H9 (cell line): ENCODE measurements around the gene CCK. TPM values are rescaled to one million over a fixed set of nuclear protein-coding genes. Genes with fewer than 3 reads are reported as not detected.

Experiments
- DNase-seq: peaks from one replicate; pipeline ENCODE4 v3.0.0-alpha.2; 2017
- H2AFZ ChIP-seq: one replicate; pipeline ENCODE4 v1.6.1; 2013; ENCODE audit warnings: mild to moderate bottlenecking, low read length, control low read depth, moderate library complexity
- H2AK5ac ChIP-seq: 2 replicates; pipeline ENCODE4 v1.6.1; 2013; ENCODE audit warnings: low read length, control low read depth, mixed read lengths; ENCODE audit not compliant: insufficient read length
- H2BK120ac ChIP-seq: one replicate; pipeline ENCODE4 v1.6.1; 2013; ENCODE audit warnings: low read depth, mild to moderate bottlenecking, low read length, control low read depth, inconsistent platforms; ENCODE audit not compliant: poor library complexity, severe bottlenecking
- H2BK12ac ChIP-seq: 2 replicates; pipeline ENCODE4 v1.6.1; 2013; ENCODE audit warnings: low read length, control low read depth, mixed read lengths, low read depth; ENCODE audit not compliant: insufficient read length
- H2BK15ac ChIP-seq: 2 replicates; pipeline ENCODE4 v1.6.1; 2013; ENCODE audit warnings: low read depth, low read length, control low read depth
- H2BK20ac ChIP-seq: one replicate; pipeline ENCODE4 v1.6.1; 2013; ENCODE audit warnings: low read depth, mild to moderate bottlenecking, low read length, control low read depth, inconsistent platforms; ENCODE audit not compliant: poor library complexity, severe bottlenecking
- H2BK5ac ChIP-seq: 2 replicates; pipeline ENCODE4 v1.6.1; 2013; ENCODE audit warnings: low read length, control low read depth, mixed read lengths; ENCODE audit not compliant: insufficient read length
- H3K14ac ChIP-seq: 2 replicates; pipeline ENCODE4 v1.6.1; 2013; ENCODE audit warnings: low read length, control low read depth; ENCODE audit not compliant: insufficient read depth
- H3K18ac ChIP-seq: 2 replicates; pipeline ENCODE4 v1.6.1; 2013; ENCODE audit warnings: low read depth, mild to moderate bottlenecking, mixed read lengths, low read length, control low read depth; ENCODE audit not compliant: insufficient read length
- H3K23ac ChIP-seq: 2 replicates; pipeline ENCODE4 v1.6.1; 2013; ENCODE audit warnings: low read length, control low read depth, mixed read lengths, low read depth; ENCODE audit not compliant: insufficient read length
- H3K23me2 ChIP-seq: 2 replicates; pipeline ENCODE4 v1.6.1; 2013; ENCODE audit warnings: low read depth, mild to moderate bottlenecking, mixed read lengths, low read length, control low read depth; ENCODE audit not compliant: insufficient read length, poor library complexity, severe bottlenecking
- H3K27ac ChIP-seq: 2 replicates; pipeline ENCODE4 v1.5.1; 2013; ENCODE audit warnings: low read length, control low read depth, mixed read lengths, low read depth; ENCODE audit not compliant: insufficient read length
- H3K27me3 ChIP-seq: 2 replicates; pipeline ENCODE4 v1.6.1; 2013; ENCODE audit warnings: low read length, control low read depth, inconsistent platforms; ENCODE audit not compliant: insufficient read depth
- H3K4ac ChIP-seq: 2 replicates; pipeline ENCODE4 v1.6.1; 2013; ENCODE audit warnings: low read depth, mild to moderate bottlenecking, control low read depth, inconsistent platforms, low read length, moderate library complexity
- H3K4me1 ChIP-seq: 2 replicates; pipeline ENCODE4 v1.6.1; 2013; ENCODE audit warnings: low read length, control low read depth, inconsistent platforms; ENCODE audit not compliant: insufficient read depth
- H3K4me2 ChIP-seq: 2 replicates; pipeline ENCODE4 v1.6.1; 2013; ENCODE audit warnings: low read length, control low read depth, mixed read lengths; ENCODE audit not compliant: insufficient read length, insufficient read depth
- H3K56ac ChIP-seq: 2 replicates; pipeline ENCODE4 v1.6.1; 2013; ENCODE audit warnings: low read depth, mild to moderate bottlenecking, mixed read lengths, low read length, control low read depth; ENCODE audit not compliant: insufficient read length
- H3K79me1 ChIP-seq: 2 replicates; pipeline ENCODE4 v1.6.1; 2013; ENCODE audit warnings: low read depth, mild to moderate bottlenecking, moderate library complexity, low read length, control low read depth, inconsistent platforms; ENCODE audit not compliant: insufficient read depth, poor library complexity, severe bottlenecking
- H3K79me2 ChIP-seq: 2 replicates; pipeline ENCODE4 v1.6.1; 2013; ENCODE audit warnings: low read length, control low read depth, inconsistent platforms; ENCODE audit not compliant: insufficient read depth
- H3K9ac ChIP-seq: 2 replicates; pipeline ENCODE4 v1.6.1; 2013; ENCODE audit warnings: low read length, control low read depth, mixed read lengths; ENCODE audit not compliant: insufficient read length; ENCODE audit errors: extremely low read depth
- H3K9me3 ChIP-seq: one replicate; pipeline ENCODE4 v1.6.1; 2013; ENCODE audit warnings: low read depth, low read length, inconsistent platforms; ENCODE audit not compliant: control insufficient read depth
- H3T11ph ChIP-seq: one replicate; pipeline ENCODE4 v1.6.1; 2013; ENCODE audit warnings: mild to moderate bottlenecking, low read length, control low read depth, inconsistent platforms
- H4K20me1 ChIP-seq: one replicate; pipeline ENCODE4 v1.6.1; 2013; ENCODE audit not compliant: control insufficient read depth, insufficient read length, insufficient read depth
- H4K5ac ChIP-seq: 2 replicates; pipeline ENCODE4 v1.6.1; 2013; ENCODE audit warnings: low read depth, mild to moderate bottlenecking, mixed read lengths, low read length, control low read depth; ENCODE audit not compliant: insufficient read length
- H4K8ac ChIP-seq: replicated peaks from 2 replicates; pipeline ENCODE4 v1.6.1; 2013; ENCODE audit warnings: low read length, control low read depth, mixed read lengths, low read depth; ENCODE audit not compliant: insufficient read length
- H4K91ac ChIP-seq: 2 replicates; pipeline ENCODE4 v1.6.1; 2013; ENCODE audit warnings: low read depth, mild to moderate bottlenecking, moderate library complexity, mixed read lengths, low read length, control low read depth; ENCODE audit not compliant: insufficient read length
- H3K27ac Mint-ChIP-seq, 3 experiments: 2 replicates in 2 of 3; 3 replicates in 1 of 3; pipeline ENCODE4 v1.8.0; 2020 to 2021; ENCODE audit warnings: mixed read lengths in 3 of 3, mild to moderate bottlenecking in 1 of 3, moderate library complexity in 1 of 3
- H3K27me3 Mint-ChIP-seq: 2 replicates; pipeline ENCODE4 v1.8.0; 2021; ENCODE audit warnings: low read depth, mild to moderate bottlenecking, moderate library complexity, mixed read lengths
- H3K36me3 Mint-ChIP-seq, 3 experiments: 2 replicates in 2 of 3; 3 replicates in 1 of 3; pipeline ENCODE4 v1.8.0; 2020 to 2021; ENCODE audit warnings: low read depth in 3 of 3, mixed read lengths in 3 of 3; ENCODE audit not compliant: insufficient read depth in 1 of 3
- H3K4me1 Mint-ChIP-seq, 2 experiments: 2 replicates each; pipeline ENCODE4 v1.8.0; 2020; ENCODE audit warnings: mixed read lengths in 2 of 2
- H3K4me3 Mint-ChIP-seq, 2 experiments: 2 replicates in 1 of 2; 3 replicates in 1 of 2; pipeline ENCODE4 v1.8.0; 2020 to 2021; ENCODE audit warnings: mild to moderate bottlenecking in 2 of 2, mixed read lengths in 2 of 2, moderate library complexity in 1 of 2
- H3K9me3 Mint-ChIP-seq, 2 experiments: 2 replicates in 1 of 2; 3 replicates in 1 of 2; pipeline ENCODE4 v1.8.0; 2020; ENCODE audit warnings: mild to moderate bottlenecking in 2 of 2, mixed read lengths in 2 of 2, moderate library complexity in 1 of 2
- WGBS: extraction: QIAGEN DNeasy Blood & Tissue Kit; methylation state at CpG from one replicate; pipeline ENCODE4 v1.1.7; 2013; ENCODE audit warnings: missing lambda C conversion rate, low lambda C conversion rate, mixed read lengths; ENCODE audit not compliant: insufficient read length; ENCODE audit errors: extremely low coverage; 5-methylcytosine and 5-hydroxymethylcytosine counted together
- total RNA-seq: library from RNA; stranded (reverse); gene quantifications from 2 replicates; pipeline ENCODE4 v1.2.1, GENCODE V29; 2021
- TF ChIP-seq, protein P1 (sequence below): fragments of 200-600 bp; sonication (generic); conservative IDR thresholded peaks from 3 replicates; pipeline ENCODE4 v1.8.0; 2021; ENCODE audit warnings: antibody characterized with exemption, mild to moderate bottlenecking

Gene CCK
- total RNA-seq, 1 experiment from 2014 or later, result 0.37 TPM

DNA sequence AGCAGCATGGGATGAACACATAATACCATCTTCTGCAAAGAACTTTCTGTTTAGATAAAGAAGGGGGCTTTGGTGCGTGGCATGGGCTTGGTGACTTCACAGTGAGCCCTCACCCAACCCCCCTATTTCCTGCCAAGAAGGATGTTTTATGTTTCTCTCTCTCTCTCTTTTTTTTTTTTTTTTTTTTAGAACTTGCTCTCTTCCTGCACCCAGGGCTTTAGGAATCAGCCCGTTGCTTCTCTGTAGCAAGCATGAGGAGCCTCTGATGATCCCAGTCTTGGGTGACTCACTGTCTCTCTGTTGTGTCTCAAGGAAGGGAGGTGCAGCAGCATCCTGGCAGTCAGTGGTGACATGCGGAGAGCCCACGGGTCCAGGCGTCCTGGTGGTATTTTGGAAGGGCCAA is 49.1 kb downstream of the CCK start:
- Histone ChIP-seq H3K18ac (no peak overlapping the region), H2BK15ac (no peak overlapping the region), H4K20me1 (no peaks in the 10 kb centered on the region), H3K23me2 (no peaks in the 10 kb centered on the region), H3K79me2 (no peaks in the 10 kb centered on the region), H2BK5ac (no peak overlapping the region), H2AFZ (no peak overlapping the region), H3T11ph (no peak overlapping the region), H3K9me3 (no peaks in the 10 kb centered on the region), H2BK12ac (no peak overlapping the region), H4K91ac (no peak overlapping the region), H4K5ac (no peak overlapping the region), H3K14ac (no peak overlapping the region), H4K8ac (no peak overlapping the region), H3K27ac (no peak overlapping the region), H3K79me1 (no peaks in the 10 kb centered on the region), H2BK120ac (no peak overlapping the region), H3K4me2 (no peak overlapping the region), H2AK5ac (no peak overlapping the region), H3K23ac (no peak overlapping the region), H3K27me3 (no peaks in the 10 kb centered on the region), H3K4me1 (no peaks in the 10 kb centered on the region), H2BK20ac (no peak overlapping the region), H3K56ac (no peak overlapping the region), H3K4ac (no peak overlapping the region), H3K9ac (no peak overlapping the region)
- DNase-seq, result no peak
- Mint-ChIP-seq H3K27ac (peak overlapping the region in 2 of 3 experiments; percentile 6 to 72; a peak in 2 of 7 replicates), H3K27me3 (no peaks in the 10 kb centered on the region), H3K4me1 (peaks cover 11 to 17% of the 10 kb centered on the region in 2 experiments), H3K9me3 (no peaks in the 10 kb centered on the region), H3K4me3 (no peak overlapping the region), H3K36me3 (peaks cover 9 to 31% (median 14%) of the 10 kb centered on the region in 3 experiments; a peak in 6 of 7 replicates)
- no CpG with 5 or more reads among the region's 5 CpGs for WGBS
- TF ChIP-seq, protein P1, sequence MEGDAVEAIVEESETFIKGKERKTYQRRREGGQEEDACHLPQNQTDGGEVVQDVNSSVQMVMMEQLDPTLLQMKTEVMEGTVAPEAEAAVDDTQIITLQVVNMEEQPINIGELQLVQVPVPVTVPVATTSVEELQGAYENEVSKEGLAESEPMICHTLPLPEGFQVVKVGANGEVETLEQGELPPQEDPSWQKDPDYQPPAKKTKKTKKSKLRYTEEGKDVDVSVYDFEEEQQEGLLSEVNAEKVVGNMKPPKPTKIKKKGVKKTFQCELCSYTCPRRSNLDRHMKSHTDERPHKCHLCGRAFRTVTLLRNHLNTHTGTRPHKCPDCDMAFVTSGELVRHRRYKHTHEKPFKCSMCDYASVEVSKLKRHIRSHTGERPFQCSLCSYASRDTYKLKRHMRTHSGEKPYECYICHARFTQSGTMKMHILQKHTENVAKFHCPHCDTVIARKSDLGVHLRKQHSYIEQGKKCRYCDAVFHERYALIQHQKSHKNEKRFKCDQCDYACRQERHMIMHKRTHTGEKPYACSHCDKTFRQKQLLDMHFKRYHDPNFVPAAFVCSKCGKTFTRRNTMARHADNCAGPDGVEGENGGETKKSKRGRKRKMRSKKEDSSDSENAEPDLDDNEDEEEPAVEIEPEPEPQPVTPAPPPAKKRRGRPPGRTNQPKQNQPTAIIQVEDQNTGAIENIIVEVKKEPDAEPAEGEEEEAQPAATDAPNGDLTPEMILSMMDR, result no peak
